ENCODE data around the gene ATP1A4. TPM values are rescaled to one million over a fixed set of nuclear protein-coding genes. Genes with fewer than 3 reads are reported as not detected.

Gene ATP1A4
- total and polyA plus RNA-seq, 2 of the 8 experiments (the other 6 are each of a cell fraction or from before 2014, with no cell fraction given) = 0.48 to 0.61 TPM

DNA sequence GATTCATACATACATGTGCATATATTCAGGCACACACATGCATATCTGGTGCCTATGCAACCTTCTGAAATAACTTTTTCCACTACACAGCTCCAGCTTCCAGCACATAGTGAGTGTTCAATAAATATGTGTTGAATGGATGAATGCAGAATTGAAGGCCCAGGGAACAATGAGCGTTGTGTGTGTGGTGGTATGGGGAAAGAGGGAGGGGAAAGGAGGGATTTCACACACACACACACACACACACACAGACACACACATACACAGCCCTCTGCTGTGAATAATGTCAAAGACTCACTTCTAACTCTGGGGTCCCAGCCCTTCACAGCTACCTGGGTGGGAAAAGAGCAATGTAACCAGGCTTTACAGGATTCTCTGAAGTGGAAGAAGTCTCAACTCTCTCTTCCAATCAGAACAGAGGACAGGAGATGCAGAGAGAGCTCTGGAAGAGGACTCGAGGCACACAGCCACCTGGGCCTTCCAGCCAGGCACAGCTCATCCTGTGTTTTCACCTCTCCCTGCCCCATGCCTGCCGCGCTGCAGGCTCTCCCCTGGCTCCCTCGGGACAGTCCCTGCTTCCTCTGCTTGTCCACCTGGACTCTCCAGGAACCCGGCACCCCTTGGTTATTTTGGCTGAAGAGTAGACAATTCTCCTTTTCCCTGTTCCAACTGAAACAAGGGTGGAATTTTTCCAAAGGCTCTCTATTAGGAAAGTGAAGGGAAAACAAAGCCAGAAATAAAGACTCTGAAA is 47.6 kb upstream of the ATP1A4 start (continued):
- TF ChIP-seq TCF12 (IDR thresholded peaks at IDR 0.05; ENCODE audit: low read depth, low read length) = no peak
- no peak for TF ChIP-seq SP4 (IDR thresholded peaks at IDR 0.05; ENCODE audit: low read length)
- no peak for TF ChIP-seq USF2 (IDR thresholded peaks at IDR 0.05; ENCODE audit: low read length)
- TF ChIP-seq SIRT6 (IDR thresholded peaks at IDR 0.05; ENCODE audit: low read length) = no peak
- no peak for TF ChIP-seq NRF1 (IDR thresholded peaks at IDR 0.05; ENCODE audit: low read depth, low read length)
